HEK293 (cell line): Measurements from ENCODE around the gene JTB.

Experiments
- FEZF1 ChIP-seq: fragments of 450-650 bp; formaldehyde crosslinking; IDR thresholded peaks from 2 replicates; pipeline ENCODE4 v1.5.1; 2016; ENCODE audit warnings: missing biosample characterization, missing genetic modification characterization
- WT1 ChIP-seq: fragments of 450-650 bp; formaldehyde crosslinking; IDR thresholded peaks from 2 replicates; pipeline ENCODE4 v1.5.1; 2016; ENCODE audit warnings: missing biosample characterization, missing genetic modification characterization
- ZNF530 ChIP-seq: fragments of 450-650 bp; formaldehyde crosslinking; IDR thresholded peaks from 2 replicates; pipeline ENCODE4 v1.5.1; 2016; ENCODE audit warnings: low read depth, missing biosample characterization, missing genetic modification characterization

- TF ChIP-seq ZNF530 (no peak), WT1 (tag by site-specific recombination) (no peak), FEZF1 (no peak)
These were observed 19.7 kb downstream of the JTB start for GRCh38 chr1:153957744-153958110.
